Neural crest cell (in vitro differentiated cells): ENCODE data around the gene GUCY1A2. TPM values are rescaled to one million over a fixed set of nuclear protein-coding genes. Genes with fewer than 3 reads are reported as not detected.

Experiments used
- DNase-seq: peaks from one replicate; pipeline ENCODE4 v3.0.0; 2021; ENCODE audit warnings: low read depth, mixed read lengths, low spot score
- H3K27ac Mint-ChIP-seq: one replicate; pipeline ENCODE4 v1.8.0; 2021; ENCODE audit warnings: mild to moderate bottlenecking, mixed read lengths; ENCODE audit not compliant: unreplicated experiment
- H3K27me3 Mint-ChIP-seq: 2 replicates; pipeline ENCODE4 v1.8.0; 2021; ENCODE audit warnings: low read depth, mild to moderate bottlenecking, mixed read lengths
- H3K36me3 Mint-ChIP-seq: 2 replicates; pipeline ENCODE4 v1.8.0; 2021; ENCODE audit warnings: low read depth, mild to moderate bottlenecking, mixed read lengths
- H3K4me1 Mint-ChIP-seq: 2 replicates; pipeline ENCODE4 v1.8.0; 2021; ENCODE audit warnings: mixed read lengths
- H3K4me3 Mint-ChIP-seq: one replicate; pipeline ENCODE4 v1.8.0; 2021; ENCODE audit warnings: mild to moderate bottlenecking, mixed read lengths
- H3K9me3 Mint-ChIP-seq: 2 replicates; pipeline ENCODE4 v1.8.0; 2021; ENCODE audit warnings: mixed read lengths
- CTCF ChIP-seq: fragments of 200-600 bp; sonication (generic); conservative IDR thresholded peaks from 2 replicates; pipeline ENCODE4 v1.5.0; 2021; ENCODE audit warnings: antibody characterized with exemption, mild to moderate bottlenecking
- total RNA-seq: library from RNA; stranded (reverse); gene quantifications from 2 replicates; pipeline ENCODE4 v1.2.1, GENCODE V29; 2021

GUCY1A2 gene
- total RNA-seq, 1 donor from 2014 or later = 4.0 TPM

DNA sequence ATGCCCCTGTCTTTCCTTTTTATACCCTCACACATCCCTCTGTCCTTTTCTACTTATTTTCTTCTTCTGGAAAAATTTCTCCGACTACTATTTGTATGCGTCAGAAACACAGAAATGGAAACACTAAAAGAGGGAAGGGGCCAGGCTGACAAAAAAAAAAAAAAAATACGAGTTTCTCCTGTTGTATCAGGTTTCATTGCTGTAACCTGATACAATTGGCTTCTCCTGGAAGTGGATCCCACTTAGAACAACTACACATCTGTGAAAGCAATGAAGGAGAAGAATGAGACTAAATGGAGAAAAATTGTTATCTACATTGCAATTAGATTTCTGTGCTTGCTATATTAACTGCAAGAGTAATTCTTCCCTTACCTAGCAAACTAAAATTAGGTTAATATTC lies 393.9 kb downstream of the GUCY1A2 start:
- no peak for TF ChIP-seq CTCF

More for the DNA sequence above, 393.9 kb downstream of the GUCY1A2 start:
- Mint-ChIP-seq H3K27me3 (no peaks in the 10 kb centered on the region), H3K27ac (no peak overlapping the region), H3K9me3 (peaks cover 12% of the 10 kb centered on the region), H3K4me1 (no peaks in the 10 kb centered on the region), H3K4me3 (no peak overlapping the region), H3K36me3 (peaks cover 4% of the 10 kb centered on the region)
- no peak for DNase-seq
